Epithelial cell of prostate (primary cell): ENCODE measurements around the gene SEPTIN8.

Source experiments
- DNase-seq: peaks from one replicate; pipeline ENCODE4 v3.0.0-alpha.2; 2011; ENCODE audit warnings: low read depth, low spot score
- H3K27ac ChIP-seq: fragments of 450-650 bp; 2 replicates; pipeline ENCODE4 v1.5.1; 2017; ENCODE audit warnings: mild to moderate bottlenecking

SEPTIN8 gene

GRCh38 chr5:132751971-132752580, 25.0 kb downstream of the SEPTIN8 start:
- DNase-seq, result no peak
- no peak overlapping the region for H3K27ac ChIP-seq

- no peak for DNase-seq
- H3K27ac ChIP-seq, result no peak overlapping the region
Observed at GRCh38 chr5:132751444-132751843, 25.6 kb downstream of the SEPTIN8 start.

- no peak overlapping the region for H3K27ac ChIP-seq
- no peak for DNase-seq
Observed at GRCh38 chr5:132750471-132751230, 26.4 kb downstream of the SEPTIN8 start.

GRCh38 chr5:132749506-132749905, 27.5 kb downstream of the SEPTIN8 start:
- H3K27ac ChIP-seq, result no peak overlapping the region
- DNase-seq, result no peak

GRCh38 chr5:132748522-132749000, 28.5 kb downstream of the SEPTIN8 start:
- H3K27ac ChIP-seq, result no peak overlapping the region
- no peak for DNase-seq

- no peak overlapping the region for H3K27ac ChIP-seq
Observed at GRCh38 chr5:132747616-132748440, 29.2 kb downstream of the SEPTIN8 start.

GRCh38 chr5:132746954-132747615, 30.0 kb downstream of the SEPTIN8 start, which contains the start of gene CCNI2:
CCNI2 (plus strand) TSS chr5:132747426; CDS start chr5:132747496, 70 bp downstream.
- no peak within 1 kb of the TSS for H3K27ac ChIP-seq
- DNase-seq, result no peak

More at GRCh38 chr5:132747616-132748440, 29.2 kb downstream of the SEPTIN8 start:
- no peak for DNase-seq

GRCh38 chr5:132746592-132746953, 30.5 kb downstream of the SEPTIN8 start:
- H3K27ac ChIP-seq, result no peak overlapping the region
- DNase-seq, result no peak

GRCh38 chr5:132744659-132745058, 32.4 kb downstream of the SEPTIN8 start:
- no peak overlapping the region for H3K27ac ChIP-seq
- DNase-seq, result no peak

- DNase-seq, result no peak
- H3K27ac ChIP-seq, result no peak overlapping the region
Observed at GRCh38 chr5:132742626-132743025, 34.4 kb downstream of the SEPTIN8 start.

- no peak overlapping the region for H3K27ac ChIP-seq
- no peak for DNase-seq
Observed at GRCh38 chr5:132742158-132742557, 34.9 kb downstream of the SEPTIN8 start.

GRCh38 chr5:132739232-132739631, 37.8 kb downstream of the SEPTIN8 start:
- no peak for DNase-seq
- H3K27ac ChIP-seq, result no peak overlapping the region

GRCh38 chr5:132737982-132738681, 38.9 kb downstream of the SEPTIN8 start:
- no peak for DNase-seq
- H3K27ac ChIP-seq, result no peak overlapping the region

GRCh38 chr5:132736853-132737833, 39.9 kb downstream of the SEPTIN8 start, which contains the start of gene KIF3A:
KIF3A (minus strand) TSS chr5:132737546; CDS start chr5:132737419, 127 bp downstream.
- peak within 1 kb of the TSS; percentile 19 for H3K27ac ChIP-seq
- peak; percentile 67 for DNase-seq

- no peak for DNase-seq
- H3K27ac ChIP-seq, result no peak overlapping the region
Observed at GRCh38 chr5:132734687-132735086, 42.4 kb downstream of the SEPTIN8 start.

- DNase-seq, result no peak
- H3K27ac ChIP-seq, result no peak overlapping the region
Observed at GRCh38 chr5:132733499-132734148, 43.4 kb downstream of the SEPTIN8 start.

GRCh38 chr5:132729896-132730295, 47.1 kb downstream of the SEPTIN8 start:
- no peak for DNase-seq
- no peak overlapping the region for H3K27ac ChIP-seq

- DNase-seq, result no peak
- H3K27ac ChIP-seq, result no peak overlapping the region
Observed at GRCh38 chr5:132725745-132726144, 51.3 kb downstream of the SEPTIN8 start.
